Measurements from ENCODE around the gene TMEM59.
"Not testable (repeated sequence)": the region's sequence is repeated elsewhere in the genome, so short reads cannot be mapped to it uniquely, and the experiment has no call there.

DNA sequence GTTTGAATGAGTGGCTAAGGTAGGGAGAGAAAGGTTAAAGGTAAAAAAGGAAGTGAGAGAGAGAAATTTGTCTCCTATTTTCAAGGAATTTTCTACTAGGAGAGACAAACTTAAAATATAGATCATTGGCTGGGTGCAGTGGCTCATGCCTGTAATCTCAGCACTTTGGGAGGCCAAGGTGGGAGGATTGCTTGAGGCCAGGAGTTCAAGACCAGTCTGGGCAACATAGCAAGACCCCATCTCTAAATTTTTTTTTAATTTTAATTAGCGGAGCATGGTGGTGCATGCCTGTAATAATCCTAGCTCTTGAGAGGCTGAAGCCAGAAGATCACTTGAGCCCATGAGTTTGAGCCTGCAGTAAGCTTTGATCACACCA lies 41.7 kb upstream of the TMEM59 start:
- TF ChIP-seq CTCF (conservative IDR thresholded peaks at IDR 0.05; ENCODE audit: low read depth, low read length); EZH2 (IDR thresholded peaks at IDR 0.05; ENCODE audit: borderline replicate concordance, low read depth, low read length, poor library complexity, severe bottlenecking): not testable (repeated sequence)

Data from A673 (cell line).